Transverse colon (tissue), 4 donors: ENCODE results near the gene RASGRP2. TPM values are rescaled to one million over a fixed set of nuclear protein-coding genes. Genes with fewer than 3 reads are reported as not detected.

Experiments
- DNase-seq: peaks from one replicate; pipeline ENCODE4 v3.0.0-alpha.2; 2019
- H3K27ac ChIP-seq, 4 donors: fragments of 200-600 bp; sonication (generic); 2 replicates each; pipeline ENCODE4 v1.5.1; 2016 to 2018; ENCODE audit warnings: inconsistent platforms in 4 of 4
- H3K27me3 ChIP-seq: fragments of 200-600 bp; sonication (generic); 2 replicates; pipeline ENCODE4 v1.5.1; 2017; ENCODE audit warnings: inconsistent platforms
- H3K36me3 ChIP-seq, 4 donors: fragments of 200-600 bp; sonication (generic); 2 replicates each; pipeline ENCODE4 v1.5.1; 2017 to 2019; ENCODE audit warnings: inconsistent platforms in 4 of 4
- H3K4me1 ChIP-seq, 4 donors: fragments of 200-600 bp; sonication (generic); 2 replicates each; pipeline ENCODE4 v1.5.1; 2017 to 2020; ENCODE audit warnings: inconsistent platforms in 4 of 4
- H3K4me3 ChIP-seq, 4 donors: fragments of 200-600 bp; sonication (generic); 1 replicate in 1 of 4; 2 replicates in 3 of 4; pipeline versions ENCODE4 v1.5.1 to v1.6.1; 2017 to 2019; ENCODE audit warnings: inconsistent platforms in 4 of 4
- H3K9me3 ChIP-seq, 2 donors: fragments of 200-600 bp; sonication (generic); 2 replicates each; pipeline ENCODE4 v1.5.1; 2017 to 2019; ENCODE audit warnings: inconsistent platforms in 2 of 2
- CTCF ChIP-seq, 5 experiments: fragments of 200-600 bp in 3 of 5; fragments of 450-650 bp in 2 of 5; sonication (generic) in 3 of 5; IDR thresholded peaks; 1 replicate in 2 of 5; 2 replicates in 3 of 5; pipeline ENCODE4 v1.5.1; 2016 to 2017; ENCODE audit warnings: antibody characterized with exemption in 5 of 5, inconsistent platforms in 3 of 5, mild to moderate bottlenecking in 2 of 5, moderate library complexity in 1 of 5
- EP300 ChIP-seq: sonication (generic); formaldehyde crosslinking; IDR thresholded peaks from one replicate; pipeline ENCODE4 v1.6.1; 2017; ENCODE audit warnings: antibody characterized with exemption, low read depth
- POLR2A ChIP-seq: fragments of 450-650 bp; IDR thresholded peaks from one replicate; pipeline ENCODE4 v1.6.1; 2016; ENCODE audit warnings: antibody characterized with exemption, mild to moderate bottlenecking, moderate library complexity
- POLR2AphosphoS5 ChIP-seq, 3 donors: sonication (generic); formaldehyde crosslinking; IDR thresholded peaks; one replicate each; pipeline ENCODE4 v1.6.1; 2016; ENCODE audit warnings: antibody characterized with exemption in 3 of 3
- WGBS, 2 donors: methylation state at CpG; one replicate each; pipeline ENCODE4 v1.1.5; 2018; ENCODE audit warnings: low coverage in 1 of 2; 5-methylcytosine and 5-hydroxymethylcytosine counted together
- in situ Hi-C, 4 donors: fragments of 200-750 bp; cut with MboI; loops; one replicate each; pipeline versions ENCODE4 v1.15.0 to v1.15.1; 2017; ENCODE audit warnings: low sequenced_read_pairs in 3 of 4, low pct_ligation_motif_present in 1 of 4, low pct_unique_long_range_greater_than_20kb in 1 of 4
- intact Hi-C: fragments of 100-400 bp; cut with DNase I; formaldehyde crosslinking; loops from one replicate; pipeline ENCODE4 v1.15.1; 2023; ENCODE audit warnings: low total_unique reads
- total RNA-seq, 4 donors: library from RNA; depleted of rRNA; stranded (reverse); fragments of >200 nt; gene quantifications; one replicate each; pipeline ENCODE4 v1.1.0, GENCODE V29; 2016

The RASGRP2 gene
- total RNA-seq, 4 donors from 2014 or later: 12.1 to 24.3 (median 17.3) TPM

DNA sequence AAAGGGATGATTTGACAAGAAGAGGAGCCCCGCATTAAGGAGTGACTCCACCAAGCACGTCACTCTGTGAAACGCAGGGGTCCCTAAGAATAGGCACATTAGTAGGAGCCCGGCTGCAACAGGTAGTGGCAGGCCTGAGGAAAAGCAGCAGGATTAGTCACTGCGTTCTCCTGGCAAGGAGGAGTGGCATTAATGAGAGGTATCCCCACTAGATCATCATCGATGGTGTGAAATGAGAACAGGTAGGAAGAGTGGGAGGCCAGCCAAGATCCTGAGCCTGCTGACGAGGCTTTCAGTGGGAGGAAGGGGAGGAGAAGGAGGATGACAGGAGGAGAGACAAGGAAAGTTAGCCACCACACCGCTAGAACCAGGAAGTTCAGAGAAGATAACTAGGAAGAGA lies 59.6 kb downstream of the RASGRP2 start:
- TF ChIP-seq POLR2A: no peak
- TF ChIP-seq EP300: no peak
- no peak for TF ChIP-seq CTCF (IDR thresholded peaks at IDR 0.05)
- no peak for TF ChIP-seq POLR2AphosphoS5 (IDR thresholded peaks at IDR 0.05)
- Histone ChIP-seq H3K4me1 (peaks cover 0 to 16% (median 8%) of the 10 kb centered on the region in 4 donors), H3K36me3 (no peaks in the 10 kb centered on the region), H3K27ac (no peak overlapping the region), H3K9me3 (no peaks in the 10 kb centered on the region), H3K4me3 (no peak overlapping the region), H3K27me3 (peaks cover 3% of the 10 kb centered on the region)
- in situ Hi-C loops (no loop called here), intact Hi-C loops (loop anchor here (5.0 kb wide), 1 partner anchor 853 kb away; no protein-coding TSS in a partner anchor)
- 55 to 80% methylated on average over 5 to 8 of the region's 8 CpGs for WGBS, 2 donors
- DNase-seq: no peak

GRCh38 chr11:64681171-64681570 lies 62.8 kb downstream of the RASGRP2 start:
- no peaks in the 10 kb centered on the region for H3K9me3 ChIP-seq
- H3K4me3 ChIP-seq: no peak overlapping the region
- H3K27me3 ChIP-seq: peaks cover 24% of the 10 kb centered on the region
- DNase-seq: no peak
- intact Hi-C loops: loop anchor here (5.0 kb wide), 1 partner anchor 856 kb away; no protein-coding TSS in a partner anchor
- no peaks in the 10 kb centered on the region for H3K36me3 ChIP-seq
- no peak overlapping the region for H3K27ac ChIP-seq
- WGBS, 2 donors: 43 to 44% methylated on average over 3 to 4 of the region's 4 CpGs
- TF ChIP-seq EP300 (no peak), POLR2AphosphoS5 (IDR thresholded peaks at IDR 0.05) (no peak), POLR2A (no peak), CTCF (IDR thresholded peaks at IDR 0.05) (no peak)
- in situ Hi-C loops: no loop called here
- H3K4me1 ChIP-seq: no peaks in the 10 kb centered on the region

- intact Hi-C loops (loop anchor here (5.0 kb wide), 1 partner anchor 857 kb away; no protein-coding TSS in a partner anchor), in situ Hi-C loops (no loop called here)
- Histone ChIP-seq H3K4me3 (no peak overlapping the region), H3K27me3 (peaks cover 28% of the 10 kb centered on the region), H3K9me3 (no peaks in the 10 kb centered on the region), H3K27ac (no peak overlapping the region), H3K4me1 (no peaks in the 10 kb centered on the region), H3K36me3 (no peaks in the 10 kb centered on the region)
- no peak for DNase-seq
- 17 to 32% methylated on average over 1 of the region's 2 CpGs for WGBS, 2 donors
- TF ChIP-seq POLR2AphosphoS5 (IDR thresholded peaks at IDR 0.05): no peak
- TF ChIP-seq CTCF (IDR thresholded peaks at IDR 0.05): no peak
- TF ChIP-seq EP300: no peak
- no peak for TF ChIP-seq POLR2A
Observed at GRCh38 chr11:64679846-64680245, 64.1 kb downstream of the RASGRP2 start.

GRCh38 chr11:64677441-64678023 lies 66.4 kb downstream of the RASGRP2 start:
- H3K27me3 ChIP-seq: peaks cover 28% of the 10 kb centered on the region
- no peak overlapping the region for H3K27ac ChIP-seq
- DNase-seq: no peak
- no peaks in the 10 kb centered on the region for H3K36me3 ChIP-seq
- 74 to 76% methylated on average over 4 to 6 of the region's 6 CpGs for WGBS, 2 donors
- TF ChIP-seq EP300 (no peak), POLR2A (no peak), POLR2AphosphoS5 (IDR thresholded peaks at IDR 0.05) (no peak), CTCF (IDR thresholded peaks at IDR 0.05) (no peak)
- intact Hi-C loops: no loop called here
- H3K9me3 ChIP-seq: no peaks in the 10 kb centered on the region
- H3K4me3 ChIP-seq: no peak overlapping the region
- in situ Hi-C loops: no loop called here
- no peaks in the 10 kb centered on the region for H3K4me1 ChIP-seq

Other genes starting within 250 kb of the RASGRP2 start
- not detected for gene SLC22A11, start 188.2 kb downstream of the RASGRP2 start, total RNA-seq
- gene SLC22A12, start 152.9 kb downstream of the RASGRP2 start, total RNA-seq: not detected
- 1 to 10 TPM; 2.9 to 7.4 (median 6.8) TPM for gene NRXN2, start 20.9 kb downstream of the RASGRP2 start, total RNA-seq
- 1 to 10 TPM; 1.2 to 7.9 (median 2.2) TPM for gene PYGM, start 15.8 kb upstream of the RASGRP2 start, total RNA-seq
- 100 to 1,000 TPM; 196 to 458 (median 377) TPM for gene SF1, start 34.4 kb upstream of the RASGRP2 start, total RNA-seq
- 100 to 1,000 TPM in 2 of 4 donors, 10 to 100 TPM in 2; 10.1 to 369 (median 90.9) TPM for gene MAP4K2, start 59.1 kb upstream of the RASGRP2 start, total RNA-seq
- gene MEN1, start 66.4 kb upstream of the RASGRP2 start, total RNA-seq: 10 to 100 TPM; 19.5 to 30.3 (median 25.4) TPM
- gene CDC42BPG, start 100.5 kb upstream of the RASGRP2 start, total RNA-seq: 10 to 100 TPM; 32.6 to 82.3 (median 46.9) TPM
- 100 to 1,000 TPM in 2 of 4 donors, 10 to 100 TPM in 2; 67.9 to 202 (median 116) TPM for gene EHD1, start 134.5 kb upstream of the RASGRP2 start, total RNA-seq
- gene ATG2A, start 173.1 kb upstream of the RASGRP2 start, total RNA-seq: 10 to 100 TPM; 30.1 to 82.3 (median 46.4) TPM
- 10 to 100 TPM; 16.7 to 38.1 (median 26.8) TPM for gene PPP2R5B, start 180.5 kb upstream of the RASGRP2 start, total RNA-seq
- gene GPHA2, start 191.8 kb upstream of the RASGRP2 start, total RNA-seq: 1 to 10 TPM in 1 of 4 donors, not detected in 3; 6.0 TPM
- not detected for gene MAJIN, start 228.0 kb upstream of the RASGRP2 start, total RNA-seq